ENCODE results near the gene TES. TPM values are rescaled to one million over a fixed set of nuclear protein-coding genes. Genes with fewer than 3 reads are reported as not detected.

TES gene
- polyA plus RNA-seq, 1 donor from 2014 or later: 38.0 TPM

GRCh38 chr7:116265881-116266280 is 55.5 kb downstream of the TES start:
- Histone ChIP-seq H3K27me3 (ENCODE audit: insufficient read depth, low read depth, low read length) (no peaks in the 10 kb centered on the region), H3K27ac (ENCODE audit: low read length) (no peak overlapping the region), H3K36me3 (ENCODE audit: insufficient read depth, low read length) (no peaks in the 10 kb centered on the region), H2AFZ (ENCODE audit: low read depth, low read length) (no peak overlapping the region), H4K20me1 (ENCODE audit: insufficient read depth) (no peaks in the 10 kb centered on the region), H3K79me2 (replicated peaks; ENCODE audit: insufficient read depth, low read length) (no peaks in the 10 kb centered on the region), H3K4me3 (ENCODE audit: low read length) (no peak overlapping the region), H3K9me3 (ENCODE audit: low read length) (no peaks in the 10 kb centered on the region), H3K9me2 (ENCODE audit: insufficient read depth, low read length) (no peaks in the 10 kb centered on the region), H3K4me2 (ENCODE audit: low read length) (no peak overlapping the region), H3F3A (ENCODE audit: insufficient read depth, low read length, poor library complexity, severe bottlenecking) (no peaks in the 10 kb centered on the region), H3K9ac (ENCODE audit: low read length) (no peak overlapping the region)
- no peak for TF ChIP-seq EP300 (conservative IDR thresholded peaks at IDR 0.05; ENCODE audit: poor library complexity, severe bottlenecking)
- no peak for TF ChIP-seq TAF1 (IDR thresholded peaks at IDR 0.05; ENCODE audit: low read depth)
- TF ChIP-seq POLR2AphosphoS5 (IDR thresholded peaks at IDR 0.05): no peak
- no peak for TF ChIP-seq SMC3 (conservative IDR thresholded peaks at IDR 0.05; ENCODE audit: poor library complexity)
- TF ChIP-seq RAD21 (conservative IDR thresholded peaks at IDR 0.05): no peak
- TF ChIP-seq, protein P1, sequence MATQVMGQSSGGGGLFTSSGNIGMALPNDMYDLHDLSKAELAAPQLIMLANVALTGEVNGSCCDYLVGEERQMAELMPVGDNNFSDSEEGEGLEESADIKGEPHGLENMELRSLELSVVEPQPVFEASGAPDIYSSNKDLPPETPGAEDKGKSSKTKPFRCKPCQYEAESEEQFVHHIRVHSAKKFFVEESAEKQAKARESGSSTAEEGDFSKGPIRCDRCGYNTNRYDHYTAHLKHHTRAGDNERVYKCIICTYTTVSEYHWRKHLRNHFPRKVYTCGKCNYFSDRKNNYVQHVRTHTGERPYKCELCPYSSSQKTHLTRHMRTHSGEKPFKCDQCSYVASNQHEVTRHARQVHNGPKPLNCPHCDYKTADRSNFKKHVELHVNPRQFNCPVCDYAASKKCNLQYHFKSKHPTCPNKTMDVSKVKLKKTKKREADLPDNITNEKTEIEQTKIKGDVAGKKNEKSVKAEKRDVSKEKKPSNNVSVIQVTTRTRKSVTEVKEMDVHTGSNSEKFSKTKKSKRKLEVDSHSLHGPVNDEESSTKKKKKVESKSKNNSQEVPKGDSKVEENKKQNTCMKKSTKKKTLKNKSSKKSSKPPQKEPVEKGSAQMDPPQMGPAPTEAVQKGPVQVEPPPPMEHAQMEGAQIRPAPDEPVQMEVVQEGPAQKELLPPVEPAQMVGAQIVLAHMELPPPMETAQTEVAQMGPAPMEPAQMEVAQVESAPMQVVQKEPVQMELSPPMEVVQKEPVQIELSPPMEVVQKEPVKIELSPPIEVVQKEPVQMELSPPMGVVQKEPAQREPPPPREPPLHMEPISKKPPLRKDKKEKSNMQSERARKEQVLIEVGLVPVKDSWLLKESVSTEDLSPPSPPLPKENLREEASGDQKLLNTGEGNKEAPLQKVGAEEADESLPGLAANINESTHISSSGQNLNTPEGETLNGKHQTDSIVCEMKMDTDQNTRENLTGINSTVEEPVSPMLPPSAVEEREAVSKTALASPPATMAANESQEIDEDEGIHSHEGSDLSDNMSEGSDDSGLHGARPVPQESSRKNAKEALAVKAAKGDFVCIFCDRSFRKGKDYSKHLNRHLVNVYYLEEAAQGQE (IDR thresholded peaks at IDR 0.05; ENCODE audit: borderline replicate concordance): no peak
- TF ChIP-seq, protein P2, sequence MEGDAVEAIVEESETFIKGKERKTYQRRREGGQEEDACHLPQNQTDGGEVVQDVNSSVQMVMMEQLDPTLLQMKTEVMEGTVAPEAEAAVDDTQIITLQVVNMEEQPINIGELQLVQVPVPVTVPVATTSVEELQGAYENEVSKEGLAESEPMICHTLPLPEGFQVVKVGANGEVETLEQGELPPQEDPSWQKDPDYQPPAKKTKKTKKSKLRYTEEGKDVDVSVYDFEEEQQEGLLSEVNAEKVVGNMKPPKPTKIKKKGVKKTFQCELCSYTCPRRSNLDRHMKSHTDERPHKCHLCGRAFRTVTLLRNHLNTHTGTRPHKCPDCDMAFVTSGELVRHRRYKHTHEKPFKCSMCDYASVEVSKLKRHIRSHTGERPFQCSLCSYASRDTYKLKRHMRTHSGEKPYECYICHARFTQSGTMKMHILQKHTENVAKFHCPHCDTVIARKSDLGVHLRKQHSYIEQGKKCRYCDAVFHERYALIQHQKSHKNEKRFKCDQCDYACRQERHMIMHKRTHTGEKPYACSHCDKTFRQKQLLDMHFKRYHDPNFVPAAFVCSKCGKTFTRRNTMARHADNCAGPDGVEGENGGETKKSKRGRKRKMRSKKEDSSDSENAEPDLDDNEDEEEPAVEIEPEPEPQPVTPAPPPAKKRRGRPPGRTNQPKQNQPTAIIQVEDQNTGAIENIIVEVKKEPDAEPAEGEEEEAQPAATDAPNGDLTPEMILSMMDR (IDR thresholded peaks at IDR 0.05; ENCODE audit: poor library complexity, severe bottlenecking): no peak
- no peak for TF ChIP-seq EZH2 (IDR thresholded peaks at IDR 0.05; ENCODE audit: borderline replicate concordance, insufficient read depth, low read length, poor library complexity, severe bottlenecking)
- TF ChIP-seq MXI1 (conservative IDR thresholded peaks at IDR 0.05; ENCODE audit: poor library complexity, severe bottlenecking): no peak

- no peaks in the 10 kb centered on the region for H3K9me2 ChIP-seq (ENCODE audit: insufficient read depth, low read length)
- H3K4me3 ChIP-seq (ENCODE audit: low read length): no peak overlapping the region
- H3K9me3 ChIP-seq (ENCODE audit: low read length): no peaks in the 10 kb centered on the region
- H2AFZ ChIP-seq (ENCODE audit: low read depth, low read length): no peak overlapping the region
- no peaks in the 10 kb centered on the region for H3K27me3 ChIP-seq (ENCODE audit: insufficient read depth, low read depth, low read length)
- H3K9ac ChIP-seq (ENCODE audit: low read length): no peak overlapping the region
- H3K79me2 ChIP-seq (replicated peaks; ENCODE audit: insufficient read depth, low read length): no peaks in the 10 kb centered on the region
- H3F3A ChIP-seq (ENCODE audit: insufficient read depth, low read length, poor library complexity, severe bottlenecking): no peaks in the 10 kb centered on the region
- no peak overlapping the region for H3K4me2 ChIP-seq (ENCODE audit: low read length)
- TF ChIP-seq POLR2AphosphoS5 (IDR thresholded peaks at IDR 0.05): no peak
- TF ChIP-seq TAF1 (IDR thresholded peaks at IDR 0.05; ENCODE audit: low read depth): no peak
- TF ChIP-seq, protein P1 (IDR thresholded peaks at IDR 0.05; ENCODE audit: borderline replicate concordance): no peak
- TF ChIP-seq EP300 (conservative IDR thresholded peaks at IDR 0.05; ENCODE audit: poor library complexity, severe bottlenecking): no peak
- no peak for TF ChIP-seq SMC3 (conservative IDR thresholded peaks at IDR 0.05; ENCODE audit: poor library complexity)
- no peak for TF ChIP-seq MXI1 (conservative IDR thresholded peaks at IDR 0.05; ENCODE audit: poor library complexity, severe bottlenecking)
- no peak for TF ChIP-seq RAD21 (conservative IDR thresholded peaks at IDR 0.05)
- no peak for TF ChIP-seq EZH2 (IDR thresholded peaks at IDR 0.05; ENCODE audit: borderline replicate concordance, insufficient read depth, low read length, poor library complexity, severe bottlenecking)
- TF ChIP-seq, protein P2 (IDR thresholded peaks at IDR 0.05; ENCODE audit: poor library complexity, severe bottlenecking): no peak
- no peaks in the 10 kb centered on the region for H3K36me3 ChIP-seq (ENCODE audit: insufficient read depth, low read length)
- no peaks in the 10 kb centered on the region for H4K20me1 ChIP-seq (ENCODE audit: insufficient read depth)
- H3K27ac ChIP-seq (ENCODE audit: low read length): no peak overlapping the region
Measured at GRCh38 chr7:116269466-116269865, 59.1 kb downstream of the TES start.

Data from neural cell (in vitro differentiated cells).